Fibroblast of lung (primary cell): Measurements from ENCODE around the gene C18orf63.

Experiments used
- CTCF ChIP-seq, 2 donors: IDR thresholded peaks in 1 of 2; conservative IDR thresholded peaks in 1 of 2; 1 replicate in 1 of 2; 2 replicates in 1 of 2; pipeline ENCODE4 v1.5.1; 2011 to 2012; ENCODE audit warnings: low read length in 2 of 2, control low read depth in 1 of 2, inconsistent platforms in 1 of 2, low read depth in 1 of 2, mild to moderate bottlenecking in 1 of 2
- EZH2 ChIP-seq: IDR thresholded peaks from 2 replicates; pipeline ENCODE4 v1.5.1; 2012; ENCODE audit warnings: low read length, control low read depth, mild to moderate bottlenecking; ENCODE audit errors: missing control alignments

DNA sequence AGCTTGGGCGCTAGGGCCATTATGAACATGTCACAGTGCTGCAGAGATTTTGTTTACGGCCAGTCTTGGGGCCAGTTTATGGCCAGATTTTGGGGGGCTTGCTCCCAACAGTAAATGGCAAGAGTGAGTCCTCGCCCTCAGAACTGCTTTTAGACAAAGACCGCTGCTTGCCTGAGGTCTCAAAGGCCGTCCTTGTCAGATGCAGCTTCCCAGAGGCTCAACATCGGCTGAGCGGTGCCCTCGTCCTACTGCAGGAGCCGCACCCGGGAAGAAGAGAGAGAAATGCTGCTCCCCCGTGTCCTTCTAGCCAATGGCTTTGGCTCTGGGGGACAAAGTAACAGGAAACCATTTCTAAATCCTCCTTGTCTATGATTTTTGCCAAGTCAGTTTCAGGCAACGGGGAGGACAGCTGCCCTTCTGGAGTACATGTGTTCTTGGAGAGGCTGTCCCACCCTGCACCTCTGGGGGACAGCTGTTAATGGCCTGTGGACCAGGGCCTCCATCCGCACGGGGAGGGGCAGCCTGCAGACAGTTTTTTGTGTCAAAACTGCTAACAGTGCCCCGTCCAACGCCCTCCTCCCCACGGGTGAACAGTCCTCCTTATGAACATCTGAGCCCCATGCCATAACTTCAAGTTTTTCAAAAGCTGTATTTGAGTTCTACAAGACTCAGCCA, 66.1 kb downstream of the C18orf63 start:
- TF ChIP-seq CTCF (conservative IDR thresholded peaks at IDR 0.05 in 1 of 2, IDR thresholded peaks at IDR 0.05 in 1 of 2; ENCODE audit: low read depth in 1 of 2, low read length in 2 of 2) (no peak), EZH2 (no peak)
